H1 (cell line): ENCODE results near the gene MAGOHB. TPM values are rescaled to one million over a fixed set of nuclear protein-coding genes. Genes with fewer than 3 reads are reported as not detected.

Experiments
- CTCF ChIA-PET: fragments of 300-600 bp; sonication (Branson Sonifier 250); formaldehyde crosslinking; loops from one replicate; lab custom pipeline; 2021; ENCODE audit not compliant: partially characterized antibody; lab: Charles Lee
- POLR2A ChIA-PET: fragments of 300-600 bp; sonication (Branson Sonifier 250); formaldehyde crosslinking; loops from one replicate; lab custom pipeline; 2021; ENCODE audit warnings: inconsistent platforms; ENCODE audit not compliant: partially characterized antibody; lab: Charles Lee
- DNase-seq, 2 experiments: peaks; one replicate each; pipeline versions ENCODE4 v3.0.0 to v3.0.0-alpha.2; 2010 to 2022; ENCODE audit warnings: low spot score in 2 of 2, low read depth in 1 of 2, mixed read lengths in 1 of 2
- FAIRE-seq: peaks from 2 replicates; lab custom pipeline; 2011; peaks lifted over from hg19 to GRCh38; lab: Jason Lieb, UNC
- H2AFZ ChIP-seq: 2 replicates; pipeline ENCODE4 v1.8.1; 2012; ENCODE audit warnings: low read length, inconsistent platforms
- H2AK5ac ChIP-seq: 2 replicates; pipeline ENCODE4 v1.6.1; 2013; ENCODE audit warnings: low read depth, low read length
- H2BK120ac ChIP-seq: replicated peaks from 2 replicates; pipeline ENCODE3; 2013; ENCODE audit warnings: low read depth, low read length, inconsistent platforms
- H2BK12ac ChIP-seq: 2 replicates; pipeline ENCODE4 v1.6.1; 2013; ENCODE audit warnings: low read depth, low read length
- H2BK15ac ChIP-seq: 2 replicates; pipeline ENCODE4 v1.6.1; 2013; ENCODE audit warnings: low read length
- H2BK20ac ChIP-seq: 2 replicates; pipeline ENCODE4 v1.6.1; 2013; ENCODE audit warnings: low read length
- H2BK5ac ChIP-seq: 2 replicates; pipeline ENCODE4 v1.6.1; 2013; ENCODE audit warnings: low read depth, low read length
- H3K14ac ChIP-seq: 2 replicates; pipeline ENCODE4 v1.6.1; 2013; ENCODE audit warnings: inconsistent platforms; ENCODE audit not compliant: insufficient read length
- H3K18ac ChIP-seq: 2 replicates; pipeline ENCODE4 v1.6.1; 2013; ENCODE audit warnings: low read length; ENCODE audit errors: extremely low read depth
- H3K23ac ChIP-seq: 2 replicates; pipeline ENCODE4 v1.6.1; 2013; ENCODE audit warnings: inconsistent platforms; ENCODE audit not compliant: insufficient read length
- H3K23me2 ChIP-seq: 2 replicates; pipeline ENCODE4 v1.6.1; 2013; ENCODE audit warnings: low read depth, low read length
- H3K27ac ChIP-seq: 2 replicates; pipeline ENCODE4 v1.6.1; 2011; ENCODE audit warnings: low read depth, low read length, inconsistent platforms
- H3K27me3 ChIP-seq, 4 experiments: replicated peaks in 1 of 4; 1 replicate in 1 of 4; 2 replicates in 3 of 4; pipeline versions ENCODE4 v1.6.1 to v1.8.1; 2011 to 2013; ENCODE audit warnings: low read length in 3 of 4, mild to moderate bottlenecking in 3 of 4, inconsistent platforms in 2 of 4, mixed read lengths in 2 of 4, moderate library complexity in 1 of 4; ENCODE audit not compliant: control insufficient read depth in 3 of 4, insufficient read depth in 3 of 4; ENCODE audit errors: extremely low read depth in 1 of 4
- H3K36me3 ChIP-seq, 4 experiments: 2 replicates each; pipeline versions ENCODE4 v1.6.1 to v1.8.1; 2011 to 2013; ENCODE audit warnings: mild to moderate bottlenecking in 4 of 4, low read length in 3 of 4, moderate library complexity in 2 of 4, control low read depth in 1 of 4, inconsistent platforms in 1 of 4; ENCODE audit not compliant: insufficient read depth in 4 of 4, control insufficient read depth in 2 of 4
- H3K4ac ChIP-seq: replicated peaks from 2 replicates; pipeline ENCODE3; 2013; ENCODE audit warnings: low read length, low read depth, mixed read lengths, inconsistent platforms; ENCODE audit not compliant: insufficient read length
- H3K4me1 ChIP-seq, 4 experiments: replicated peaks in 1 of 4; 1 replicate in 1 of 4; 2 replicates in 3 of 4; pipeline versions ENCODE4 v1.6.1 to v1.8.1; 2011 to 2013; ENCODE audit warnings: low read length in 3 of 4, inconsistent platforms in 2 of 4, mixed read lengths in 1 of 4; ENCODE audit not compliant: insufficient read depth in 4 of 4, control insufficient read depth in 3 of 4
- H3K4me2 ChIP-seq, 2 experiments: 2 replicates each; pipeline versions ENCODE4 v1.6.1 to v1.8.1; 2011 to 2013; ENCODE audit warnings: low read depth in 2 of 2, low read length in 2 of 2, control low read depth in 1 of 2, inconsistent platforms in 1 of 2, mild to moderate bottlenecking in 1 of 2; ENCODE audit not compliant: insufficient read depth in 1 of 2
- H3K4me3 ChIP-seq, 4 experiments: fragments of 200-600, 300-600 bp in 1 of 4; sonication (generic), shearing (Covaris generic), sonication (Bioruptor Twin) in 1 of 4; 2 replicates each; pipeline versions ENCODE4 v1.5.1 to v1.8.1; 2011 to 2016; ENCODE audit warnings: low read length in 4 of 4, low read depth in 3 of 4, control low read depth in 2 of 4, inconsistent platforms in 2 of 4, mild to moderate bottlenecking in 2 of 4, mixed read lengths in 1 of 4, moderate library complexity in 1 of 4; ENCODE audit not compliant: insufficient read depth in 2 of 4; ENCODE audit errors: extremely low read depth in 1 of 4
- H3K56ac ChIP-seq: replicated peaks from 2 replicates; pipeline ENCODE3; 2013; ENCODE audit warnings: low read depth, mild to moderate bottlenecking, mixed read lengths, low read length, inconsistent platforms; ENCODE audit not compliant: insufficient read length
- H3K79me1 ChIP-seq: 2 replicates; pipeline ENCODE4 v1.6.1; 2013; ENCODE audit warnings: low read depth, low read length, control low read depth
- H3K79me2 ChIP-seq, 2 experiments: 2 replicates each; pipeline versions ENCODE4 v1.6.1 to v1.8.1; 2012 to 2013; ENCODE audit warnings: low read length in 2 of 2, mild to moderate bottlenecking in 2 of 2, inconsistent platforms in 1 of 2; ENCODE audit not compliant: insufficient read depth in 2 of 2, control insufficient read depth in 1 of 2
- H3K9ac ChIP-seq, 4 experiments: replicated peaks in 1 of 4; 1 replicate in 1 of 4; 2 replicates in 3 of 4; pipeline versions ENCODE4 v1.6.1 to v1.8.1; 2011 to 2013; ENCODE audit warnings: low read depth in 3 of 4, low read length in 3 of 4, control low read depth in 2 of 4, mild to moderate bottlenecking in 2 of 4, moderate library complexity in 2 of 4, inconsistent platforms in 1 of 4; ENCODE audit errors: extremely low read depth in 1 of 4
- H3K9me3 ChIP-seq, 2 experiments: 2 replicates each; pipeline versions ENCODE4 v1.6.1 to v1.8.1; 2012 to 2013; ENCODE audit warnings: mild to moderate bottlenecking in 2 of 2, moderate library complexity in 2 of 2, control low read depth in 1 of 2, inconsistent platforms in 1 of 2, low read depth in 1 of 2, low read length in 1 of 2, mixed read lengths in 1 of 2; ENCODE audit not compliant: insufficient read depth in 2 of 2
- H4K20me1 ChIP-seq, 2 experiments: replicated peaks in 1 of 2; 2 replicates each; pipeline versions ENCODE3 to v1.8.1; 2011 to 2013; ENCODE audit warnings: inconsistent platforms in 2 of 2, low read length in 2 of 2, mild to moderate bottlenecking in 1 of 2; ENCODE audit not compliant: insufficient read depth in 2 of 2, control insufficient read depth in 1 of 2
- H4K5ac ChIP-seq: 2 replicates; pipeline ENCODE4 v1.6.1; 2013; ENCODE audit warnings: low read length, low read depth, mixed read lengths, inconsistent platforms; ENCODE audit not compliant: insufficient read length
- H4K8ac ChIP-seq: 2 replicates; pipeline ENCODE4 v1.8.0; 2013; ENCODE audit warnings: mild to moderate bottlenecking, moderate library complexity, low read length, inconsistent platforms; ENCODE audit not compliant: insufficient read depth; ENCODE audit errors: extremely low read depth
- H4K91ac ChIP-seq: replicated peaks from 2 replicates; pipeline ENCODE3; 2013; ENCODE audit warnings: low read length, mixed read lengths, inconsistent platforms; ENCODE audit not compliant: insufficient read length
- ATF2 ChIP-seq: IDR thresholded peaks from 2 replicates; pipeline ENCODE4 v1.6.1; 2012; ENCODE audit warnings: low read length, inconsistent platforms
- CTCF ChIP-seq, 3 experiments: IDR thresholded peaks; 1 replicate in 2 of 3; 2 replicates in 1 of 3; pipeline versions ENCODE4 v1.5.1 to v1.6.1; 2011; ENCODE audit warnings: low read length in 3 of 3, mild to moderate bottlenecking in 3 of 3, inconsistent platforms in 2 of 3, low read depth in 1 of 3, moderate library complexity in 1 of 3; ENCODE audit not compliant: insufficient read depth in 1 of 3; ENCODE audit errors: control extremely low read depth in 1 of 3
- EGR1 ChIP-seq: IDR thresholded peaks from 2 replicates; pipeline ENCODE4 v1.6.1; 2011; ENCODE audit warnings: low read depth, low read length, borderline replicate concordance
- EP300 ChIP-seq, 2 experiments: IDR thresholded peaks; 1 replicate in 1 of 2; 2 replicates in 1 of 2; pipeline ENCODE4 v1.6.1; 2011 to 2012; ENCODE audit warnings: low read depth in 2 of 2, low read length in 2 of 2, mild to moderate bottlenecking in 2 of 2, borderline replicate concordance in 1 of 2, inconsistent platforms in 1 of 2, moderate library complexity in 1 of 2
- POLR2A ChIP-seq, 2 experiments: IDR thresholded peaks; 1 replicate in 1 of 2; 2 replicates in 1 of 2; pipeline ENCODE4 v1.6.1; 2011; ENCODE audit warnings: low read depth in 2 of 2, low read length in 2 of 2, mild to moderate bottlenecking in 2 of 2; ENCODE audit errors: control extremely low read depth in 1 of 2
- POU5F1 ChIP-seq: IDR thresholded peaks from 2 replicates; pipeline ENCODE4 v1.6.1; 2011; ENCODE audit warnings: low read depth, mild to moderate bottlenecking, low read length, moderate library complexity
- RAD21 ChIP-seq, 2 experiments: IDR thresholded peaks in 1 of 2; conservative IDR thresholded peaks in 1 of 2; 2 replicates each; pipeline ENCODE4 v1.6.1; 2011; ENCODE audit warnings: low read depth in 2 of 2, low read length in 2 of 2, improper control_type of control experiment in 1 of 2, inconsistent platforms in 1 of 2, mild to moderate bottlenecking in 1 of 2, moderate library complexity in 1 of 2
- SP2 ChIP-seq: IDR thresholded peaks from 2 replicates; pipeline ENCODE4 v1.6.1; 2012; ENCODE audit warnings: mild to moderate bottlenecking, low read length, inconsistent platforms
- TBP ChIP-seq: IDR thresholded peaks from 2 replicates; pipeline ENCODE4 v1.6.1; 2011; ENCODE audit warnings: low read depth, low read length, improper control_type of control experiment
- WGBS, 2 experiments: shearing (Covaris generic) in 1 of 2; methylation state at CpG; one replicate each; pipeline versions ENCODE4 v1.1.6 to v1.1.7; 2013 to 2015; ENCODE audit warnings: low lambda C conversion rate in 2 of 2, mixed read lengths in 2 of 2, inconsistent platforms in 1 of 2, low coverage in 1 of 2, missing lambda C conversion rate in 1 of 2; ENCODE audit not compliant: insufficient replicate concordance in 2 of 2, insufficient coverage in 1 of 2, insufficient read length in 1 of 2; ENCODE audit errors: extremely low coverage in 1 of 2, missing lambda C conversion rate in 1 of 2; 5-methylcytosine and 5-hydroxymethylcytosine counted together
- polyA plus RNA-seq, 7 experiments: library from polyadenylated mRNA; depleted of rRNA in 3 of 7; stranded (reverse) in 5 of 7; unstranded in 2 of 7; fragments of >200 nt in 5 of 7; fragments of 200-250 nt in 2 of 7; gene quantifications; 1 replicate in 5 of 7; 2 replicates in 1 of 7; 4 replicates in 1 of 7; pipeline versions ENCODE4 v1.2.1 to v1.2.3, GENCODE V29; 2011 to 2013; ENCODE audit warnings: missing spikeins in 2 of 7, mixed read lengths in 2 of 7
- total RNA-seq: library from RNA; stranded (reverse); fragmentation: NEBNext Ultra II Directional; extraction: Animal tissue kit (Norgen Biotek cat#: 25700); gene quantifications from 2 replicates; pipeline ENCODE4 v1.2.1, GENCODE V29; 2021

MAGOHB gene
- total and polyA plus RNA-seq, 2 of the 8 experiments (the other 6 are each of a cell fraction or from before 2014, with no cell fraction given), result 21.5 to 53.7 TPM

GRCh38 chr12:10574307-10574706 is 39.1 kb downstream of the MAGOHB start:
- FAIRE-seq (no peak), DNase-seq (no peak)
- Histone ChIP-seq H3K27me3 (no peaks in the 10 kb centered on the region), H3K36me3 (no peaks in the 10 kb centered on the region), H3K4me1 (no peaks in the 10 kb centered on the region), H3K9ac (no peak overlapping the region), H3K79me2 (no peaks in the 10 kb centered on the region), H2BK12ac (no peak overlapping the region), H2BK20ac (no peak overlapping the region), H2AK5ac (no peak overlapping the region), H2BK15ac (no peak overlapping the region), H4K91ac (no peak overlapping the region), H4K20me1 (no peaks in the 10 kb centered on the region), H3K18ac (no peak overlapping the region), H3K79me1 (no peaks in the 10 kb centered on the region), H4K5ac (no peak overlapping the region), H3K23ac (no peak overlapping the region), H4K8ac (no peak overlapping the region), H3K14ac (no peak overlapping the region), H3K9me3 (0 out of 4 replicates have a peak, but pooled peaks cover 0 to 2% of the 10 kb centered on the region in 2 experiments), H3K23me2 (no peaks in the 10 kb centered on the region), H3K4ac (no peak overlapping the region), H3K56ac (no peak overlapping the region), H2BK5ac (no peak overlapping the region), H2AFZ (no peak overlapping the region), H3K4me3 (no peak overlapping the region), H3K4me2 (no peak overlapping the region), H3K27ac (no peak overlapping the region), H2BK120ac (no peak overlapping the region)
- ChIA-PET CTCF (interaction anchor here (1.0 kb wide), 1 partner anchor 338 kb away, joined by 3 read pairs; no protein-coding TSS in a partner anchor), POLR2A (interaction anchor here (0.9 kb wide), 1 partner anchor 9 kb away, joined by 4 read pairs; no protein-coding TSS in a partner anchor)
- 81% methylated on average over 2 of the region's 2 CpGs; no CpG with 5 or more reads in 1 of the 2 experiments for WGBS, 2 experiments
- TF ChIP-seq RAD21 (IDR thresholded peaks at IDR 0.05 in 1 of 2, conservative IDR thresholded peaks at IDR 0.05 in 1 of 2; ENCODE audit: low read depth in 2 of 2, low read length in 2 of 2) (no peak), EGR1 (no peak), POLR2A (IDR thresholded peaks at IDR 0.05; ENCODE audit: control extremely low read depth in 1 of 2, low read depth in 2 of 2, low read length in 2 of 2) (no peak), TBP (no peak), EP300 (IDR thresholded peaks at IDR 0.05; ENCODE audit: borderline replicate concordance in 1 of 2, low read depth in 2 of 2, low read length in 2 of 2) (no peak), SP2 (no peak), CTCF (IDR thresholded peaks at IDR 0.05; ENCODE audit: control extremely low read depth in 1 of 3, insufficient read depth in 1 of 3, low read depth in 1 of 3, low read length in 3 of 3) (no peak), ATF2 (no peak), POU5F1 (no peak)
